GM23248 (cell line): Measurements from ENCODE around the gene RSAD1. TPM values are rescaled to one million over a fixed set of nuclear protein-coding genes. Genes with fewer than 3 reads are reported as not detected.

Source experiments
- DNase-seq: peaks from one replicate; pipeline ENCODE4 v3.0.0-alpha.2; 2015
- H2AFZ ChIP-seq: fragments of 200-600 bp; sonication (generic); 2 replicates; pipeline ENCODE4 v1.6.1; 2016; ENCODE audit warnings: antibody characterized with exemption
- H3F3A ChIP-seq: fragments of 200-600 bp; sonication (generic); 2 replicates; pipeline ENCODE4 v1.6.1; 2016; ENCODE audit warnings: mild to moderate bottlenecking, antibody characterized with exemption, mixed run types; ENCODE audit not compliant: insufficient read depth
- H3K27ac ChIP-seq: fragments of 200-600 bp; sonication (generic); 2 replicates; pipeline ENCODE4 v1.5.1; 2016; ENCODE audit warnings: mild to moderate bottlenecking
- H3K27me3 ChIP-seq: fragments of 200-600 bp; sonication (generic); replicated peaks from 2 replicates; pipeline ENCODE4 v1.6.1; 2016; ENCODE audit warnings: mild to moderate bottlenecking; ENCODE audit not compliant: insufficient read depth
- H3K36me3 ChIP-seq: fragments of 200-600 bp; sonication (generic); 2 replicates; pipeline ENCODE4 v1.6.1; 2016; ENCODE audit warnings: low read depth, mild to moderate bottlenecking
- H3K4me1 ChIP-seq: fragments of 200-600 bp; sonication (generic); 2 replicates; pipeline ENCODE4 v1.6.1; 2016; ENCODE audit warnings: mild to moderate bottlenecking; ENCODE audit not compliant: insufficient read depth
- H3K4me2 ChIP-seq: fragments of 200-600 bp; sonication (generic); one replicate; pipeline ENCODE4 v1.6.1; 2016; ENCODE audit warnings: mild to moderate bottlenecking; ENCODE audit not compliant: unreplicated experiment
- H3K4me3 ChIP-seq: fragments of 200-600 bp; sonication (generic); 2 replicates; pipeline ENCODE4 v1.5.1; 2016; ENCODE audit warnings: mild to moderate bottlenecking
- H3K79me2 ChIP-seq: fragments of 200-600 bp; sonication (generic); 2 replicates; pipeline ENCODE4 v1.6.1; 2016; ENCODE audit warnings: mild to moderate bottlenecking; ENCODE audit not compliant: insufficient read depth
- H3K9ac ChIP-seq: fragments of 200-600 bp; sonication (generic); 2 replicates; pipeline ENCODE4 v1.6.1; 2016; ENCODE audit warnings: mild to moderate bottlenecking
- H3K9me2 ChIP-seq: fragments of 200-600 bp; sonication (generic); 2 replicates; pipeline ENCODE4 v1.6.1; 2016; ENCODE audit warnings: mixed run types, mild to moderate bottlenecking, moderate library complexity; ENCODE audit not compliant: insufficient read depth
- H3K9me3 ChIP-seq: fragments of 200-600 bp; sonication (generic); one replicate; pipeline ENCODE4 v1.6.1; 2017; ENCODE audit warnings: low read depth
- H4K20me1 ChIP-seq: fragments of 200-600 bp; sonication (generic); 2 replicates; pipeline ENCODE4 v1.6.0; 2016; ENCODE audit not compliant: insufficient read depth
- EZH2 ChIP-seq: fragments of 200-600 bp; sonication (generic); IDR thresholded peaks from 2 replicates; pipeline ENCODE4 v1.6.1; 2018; ENCODE audit warnings: antibody characterized with exemption, mild to moderate bottlenecking; ENCODE audit not compliant: insufficient read depth, poor library complexity, severe bottlenecking
- EZH2phosphoT487 ChIP-seq: fragments of 200-600 bp; sonication (generic); IDR thresholded peaks from 2 replicates; pipeline ENCODE4 v1.6.1; 2018; ENCODE audit warnings: antibody characterized with exemption, moderate library complexity, mild to moderate bottlenecking, low read depth; ENCODE audit not compliant: insufficient read depth
- WGBS, 2 experiments: methylation state at CpG; one replicate each; pipeline ENCODE4 v1.1.6; 2015 to 2017; ENCODE audit warnings: low lambda C conversion rate in 2 of 2, low coverage in 1 of 2; ENCODE audit errors: missing lambda C conversion rate in 2 of 2; 5-methylcytosine and 5-hydroxymethylcytosine counted together
- in situ Hi-C: fragments of 300-500 bp; cut with MboI; formaldehyde crosslinking; loops from 2 replicates; pipeline ENCODE4 v1.15.0; 2020
- polyA plus RNA-seq: library from polyadenylated mRNA; unstranded; fragments of >200 nt; fragmentation: Nextera tagmentation; extraction: Ambion mirVana; gene quantifications from 2 replicates; pipeline ENCODE4 v1.2.1, GENCODE V29; 2016
- total RNA-seq: library from RNA; depleted of rRNA; stranded (reverse); fragments of >200 nt; shearing (Covaris generic); gene quantifications from 2 replicates; pipeline ENCODE4 v1.2.3, GENCODE V29; 2014

The RSAD1 gene
- total and polyA plus RNA-seq, 2 experiments from 2014 or later = 19.8 to 22.4 TPM

DNA sequence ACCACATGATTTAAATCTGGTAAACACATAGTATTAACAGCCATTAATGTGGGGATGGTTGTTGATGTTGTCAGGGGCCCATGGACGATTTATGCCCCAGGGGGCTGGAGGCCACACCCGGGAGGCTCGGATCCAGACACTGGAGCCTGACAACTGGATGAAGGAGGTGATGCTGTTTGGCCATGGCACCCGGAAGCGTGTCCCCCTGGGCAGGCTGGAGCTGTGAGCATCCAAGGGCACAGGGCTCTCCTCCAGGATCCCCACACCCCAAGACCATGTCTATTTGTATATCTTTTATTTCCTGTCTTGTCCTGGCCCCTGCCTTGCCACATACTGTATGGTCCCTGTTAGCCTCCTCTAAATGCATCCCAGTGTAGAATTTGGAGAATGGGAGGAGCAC is 4.6 kb downstream of the RSAD1 start:
- Histone ChIP-seq H3K4me1 (peaks cover 13% of the 10 kb centered on the region), H3K36me3 (no peaks in the 10 kb centered on the region; the same call in 1 of the 2 replicates), H3K27me3 (no peaks in the 10 kb centered on the region), H3K9ac (peak overlapping the region; percentile 75), H3K4me2 (no peak overlapping the region), H2AFZ (no peak overlapping the region), H3K9me3 (no peaks in the 10 kb centered on the region), H3K79me2 (peaks cover 18% of the 10 kb centered on the region), H3F3A (peaks cover 23% of the 10 kb centered on the region), H3K27ac (peak overlapping the region; percentile 97), H3K4me3 (no peak overlapping the region), H4K20me1 (no peaks in the 10 kb centered on the region), H3K9me2 (no peaks in the 10 kb centered on the region)
- TF ChIP-seq EZH2phosphoT487 (no peak), EZH2 (no peak)
- no peak for DNase-seq
- in situ Hi-C loops = loop anchor here (25.0 kb wide), 1 partner anchor 104 kb away; no protein-coding TSS in a partner anchor
- whole genome bisulfite sequencing, 2 experiments = 31% methylated on average over 5 of the region's 5 CpGs

DNA sequence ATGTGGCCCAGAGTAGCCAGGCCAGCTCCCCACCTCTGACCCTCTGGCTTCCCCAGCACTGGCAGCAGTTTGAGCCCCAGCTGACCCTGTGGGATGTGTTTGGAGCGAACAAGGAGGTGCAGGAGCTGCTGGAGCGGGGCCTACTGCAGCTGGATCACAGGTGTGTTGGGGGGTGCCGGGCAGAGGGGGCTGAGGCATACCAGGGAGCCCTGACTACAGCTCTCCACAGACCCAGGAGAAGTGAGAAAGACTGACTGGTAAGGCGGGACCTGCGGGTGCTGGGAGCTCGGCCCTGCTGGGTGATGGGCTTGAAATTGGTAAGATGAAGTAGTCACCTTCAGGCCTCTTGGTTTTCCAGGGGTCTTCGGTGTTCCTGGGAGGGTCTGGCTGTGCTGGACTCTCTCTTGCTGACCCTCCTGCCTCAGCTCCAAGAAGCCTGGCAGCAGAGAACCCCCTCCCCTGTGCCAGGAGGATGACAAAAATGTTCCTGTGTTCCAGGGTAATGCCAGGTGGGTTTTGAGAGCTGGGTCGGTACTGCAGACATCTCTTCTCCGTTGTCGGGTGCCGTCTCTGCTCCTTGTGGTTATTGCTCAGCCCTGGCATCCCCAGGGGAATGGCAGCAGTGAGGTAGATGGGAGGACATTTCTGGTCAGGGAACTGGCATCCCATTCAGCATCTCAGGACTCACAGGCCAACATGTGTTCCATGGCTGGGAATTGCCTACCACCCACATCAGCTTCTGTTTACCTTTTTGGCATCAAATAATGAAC is 5.9 kb downstream of the RSAD1 start:
- in situ Hi-C loops = loop anchor here (25.0 kb wide), 1 partner anchor 103 kb away; no protein-coding TSS in a partner anchor
- H2AFZ ChIP-seq = no peak overlapping the region
- no peaks in the 10 kb centered on the region for H4K20me1 ChIP-seq
- H3K4me1 ChIP-seq = peaks cover 13% of the 10 kb centered on the region
- H3K4me2 ChIP-seq = no peak overlapping the region
- peaks cover 18% of the 10 kb centered on the region for H3K79me2 ChIP-seq
- no peak for TF ChIP-seq EZH2phosphoT487
- no peak for TF ChIP-seq EZH2
- no peak overlapping the region for H3K9ac ChIP-seq
- H3K4me3 ChIP-seq = no peak overlapping the region
- H3K36me3 ChIP-seq = no peaks in the 10 kb centered on the region; the same call in 1 of the 2 replicates
- H3K27me3 ChIP-seq = no peaks in the 10 kb centered on the region
- H3K9me3 ChIP-seq = no peaks in the 10 kb centered on the region
- DNase-seq = no peak
- H3F3A ChIP-seq = peaks cover 18% of the 10 kb centered on the region
- no peaks in the 10 kb centered on the region for H3K9me2 ChIP-seq
- WGBS, 2 experiments = 88 to 94% methylated on average over 11 of the region's 11 CpGs
- no peak overlapping the region for H3K27ac ChIP-seq

DNA sequence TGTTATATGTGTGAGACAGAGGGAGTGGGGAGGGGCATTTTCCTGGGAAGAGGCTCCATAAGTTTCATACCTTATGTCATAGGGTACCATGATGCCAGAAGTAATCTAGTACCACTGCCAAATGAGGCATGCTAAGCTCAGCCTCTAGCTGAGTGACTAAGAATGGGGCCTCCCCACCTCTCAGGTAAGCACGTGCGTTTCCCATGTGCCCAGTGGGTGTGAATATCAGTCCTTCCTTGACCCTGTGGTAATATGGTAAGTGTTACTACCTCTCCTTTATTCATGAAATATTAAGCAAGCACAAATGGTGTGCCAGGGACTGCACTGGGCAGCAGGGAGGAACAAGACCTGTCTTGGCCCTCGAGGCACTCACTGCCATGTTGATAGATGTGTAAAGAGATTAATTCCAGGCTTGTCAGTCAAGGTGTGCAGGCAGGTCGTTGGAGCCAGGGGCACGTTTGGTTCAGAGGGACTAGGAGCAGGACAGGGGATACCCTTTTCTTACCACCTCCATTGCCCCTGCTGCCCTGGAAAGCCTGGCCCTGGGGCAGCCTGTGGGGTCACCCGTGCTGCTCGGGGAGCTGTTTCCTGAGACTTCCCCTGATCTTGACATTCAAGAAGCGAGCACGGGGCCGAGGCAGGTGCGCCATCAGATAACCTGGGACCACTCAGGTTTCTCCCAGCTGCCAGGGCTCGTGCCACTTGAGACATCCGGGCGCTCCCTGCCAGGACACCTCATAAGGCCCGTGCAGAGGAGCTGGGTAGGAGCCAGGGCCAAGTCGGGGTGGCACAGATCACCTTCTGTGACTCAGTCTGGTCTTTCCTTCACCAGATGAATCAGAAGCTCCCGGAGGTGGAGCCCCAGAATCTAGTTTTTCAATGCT is 8.8 kb downstream of the RSAD1 start:
- H3K4me3 ChIP-seq = no peak overlapping the region
- no peaks in the 10 kb centered on the region for H3K9me2 ChIP-seq
- no peak overlapping the region for H2AFZ ChIP-seq
- H3K4me2 ChIP-seq = no peak overlapping the region
- peak; percentile 73 for DNase-seq
- H4K20me1 ChIP-seq = no peaks in the 10 kb centered on the region
- peaks cover 3% of the 10 kb centered on the region for H3F3A ChIP-seq
- in situ Hi-C loops = loop anchor here (25.0 kb wide), 1 partner anchor 100 kb away; no protein-coding TSS in a partner anchor
- no peaks in the 10 kb centered on the region for H3K9me3 ChIP-seq
- H3K27me3 ChIP-seq = no peaks in the 10 kb centered on the region
- no peaks in the 10 kb centered on the region for H3K79me2 ChIP-seq
- H3K36me3 ChIP-seq = no peaks in the 10 kb centered on the region; the same call in 1 of the 2 replicates
- H3K27ac ChIP-seq = no peak overlapping the region
- 67 to 68% methylated on average over 17 of the region's 17 CpGs for WGBS, 2 experiments
- no peak for TF ChIP-seq EZH2phosphoT487
- no peak for TF ChIP-seq EZH2
- H3K9ac ChIP-seq = no peak overlapping the region
- peaks cover 16% of the 10 kb centered on the region for H3K4me1 ChIP-seq

GRCh38 chr17:50488880-50489279 is 10.2 kb downstream of the RSAD1 start:
- Histone ChIP-seq H3K36me3 (no peaks in the 10 kb centered on the region; the same call in 1 of the 2 replicates), H3K27me3 (no peaks in the 10 kb centered on the region), H3K4me3 (no peak overlapping the region), H3K9me3 (no peaks in the 10 kb centered on the region), H2AFZ (no peak overlapping the region), H3K79me2 (no peaks in the 10 kb centered on the region), H3F3A (no peaks in the 10 kb centered on the region), H3K4me2 (no peak overlapping the region), H3K4me1 (peaks cover 8% of the 10 kb centered on the region), H4K20me1 (no peaks in the 10 kb centered on the region), H3K9ac (no peak overlapping the region), H3K27ac (no peak overlapping the region), H3K9me2 (no peaks in the 10 kb centered on the region)
- in situ Hi-C loops = loop anchor here (25.0 kb wide), 1 partner anchor 98 kb away; no protein-coding TSS in a partner anchor
- no peak for TF ChIP-seq EZH2phosphoT487
- no peak for TF ChIP-seq EZH2
- WGBS, 2 experiments = 93 to 100% methylated on average over 2 of the region's 2 CpGs
- no peak for DNase-seq
